Keratinocyte (primary cell): ENCODE results near the gene PANK1. TPM values are rescaled to one million over a fixed set of nuclear protein-coding genes. Genes with fewer than 3 reads are reported as not detected.

Experiments used
- DNase-seq: peaks from one replicate; pipeline ENCODE4 v3.0.0-alpha.2; 2011; ENCODE audit warnings: low read depth, missing footprints, low spot score
- FAIRE-seq: peaks from 2 replicates; lab custom pipeline; 2011; peaks lifted over from hg19 to GRCh38; lab: Jason Lieb, UNC
- H2AFZ ChIP-seq: 2 replicates; pipeline ENCODE4 v1.6.0; 2012; ENCODE audit warnings: low read length, control low read depth, inconsistent platforms; ENCODE audit not compliant: control insufficient read depth
- H3K27ac ChIP-seq: 2 replicates; pipeline ENCODE4 v1.5.1; 2011; ENCODE audit warnings: low read length; ENCODE audit not compliant: control insufficient read depth, insufficient read depth
- H3K27me3 ChIP-seq: 3 replicates; pipeline ENCODE4 v1.6.0; 2011; ENCODE audit warnings: low read length; ENCODE audit not compliant: control insufficient read depth, insufficient read depth; ENCODE audit errors: extremely low read depth
- H3K36me3 ChIP-seq, 2 experiments: 2 replicates in 1 of 2; 3 replicates in 1 of 2; pipeline ENCODE4 v1.5.1; 2011; ENCODE audit warnings: low read length in 2 of 2, mild to moderate bottlenecking in 1 of 2; ENCODE audit not compliant: control insufficient read depth in 2 of 2, insufficient read depth in 2 of 2; ENCODE audit errors: extremely low read depth in 1 of 2
- H3K4me1 ChIP-seq: 3 replicates; pipeline ENCODE4 v1.5.1; 2011; ENCODE audit warnings: low read length; ENCODE audit not compliant: control insufficient read depth, insufficient read depth; ENCODE audit errors: extremely low read depth
- H3K4me2 ChIP-seq: 3 replicates; pipeline ENCODE4 v1.6.0; 2011; ENCODE audit warnings: low read depth, low read length; ENCODE audit not compliant: control insufficient read depth, insufficient read depth; ENCODE audit errors: extremely low read depth
- H3K4me3 ChIP-seq, 3 experiments: fragments of 200-600 bp in 1 of 3; sonication (generic) in 1 of 3; 2 replicates in 2 of 3; 3 replicates in 1 of 3; pipeline ENCODE4 v1.5.1; 2011 to 2016; ENCODE audit warnings: low read length in 3 of 3, mild to moderate bottlenecking in 3 of 3, control low read depth in 2 of 3, inconsistent platforms in 1 of 3, low read depth in 1 of 3, mixed read lengths in 1 of 3, mixed run types in 1 of 3, moderate library complexity in 1 of 3; ENCODE audit not compliant: control insufficient read depth in 2 of 3, insufficient read depth in 2 of 3; ENCODE audit errors: extremely low read depth in 1 of 3
- H3K79me2 ChIP-seq: 2 replicates; pipeline ENCODE4 v1.6.0; 2012; ENCODE audit warnings: low read length; ENCODE audit not compliant: control insufficient read depth, insufficient read depth
- H3K9ac ChIP-seq: 3 replicates; pipeline ENCODE4 v1.6.0; 2011; ENCODE audit warnings: low read length; ENCODE audit not compliant: control insufficient read depth, insufficient read depth; ENCODE audit errors: extremely low read depth
- H3K9me1 ChIP-seq: 3 replicates; pipeline ENCODE4 v1.6.0; 2011; ENCODE audit warnings: low read length; ENCODE audit not compliant: control insufficient read depth, insufficient read depth; ENCODE audit errors: extremely low read depth
- H3K9me3 ChIP-seq: 2 replicates; pipeline ENCODE4 v1.5.1; 2012; ENCODE audit warnings: low read depth, low read length; ENCODE audit not compliant: control insufficient read depth
- H4K20me1 ChIP-seq: 3 replicates; pipeline ENCODE4 v1.6.0; 2011; ENCODE audit warnings: low read length; ENCODE audit not compliant: control insufficient read depth, insufficient read depth; ENCODE audit errors: extremely low read depth
- CTCF ChIP-seq, 3 experiments: IDR thresholded peaks in 1 of 3; conservative IDR thresholded peaks in 1 of 3; optimal IDR thresholded peaks in 1 of 3; 2 replicates in 2 of 3; 3 replicates in 1 of 3; pipeline versions ENCODE3 to v1.5.1; 2011; ENCODE audit warnings: low read length in 3 of 3, mild to moderate bottlenecking in 3 of 3, moderate library complexity in 2 of 3, control low read depth in 1 of 3, inconsistent platforms in 1 of 3; ENCODE audit not compliant: insufficient read depth in 2 of 3; ENCODE audit errors: extremely low read depth in 1 of 3
- EZH2 ChIP-seq: IDR thresholded peaks from one replicate; pipeline ENCODE4 v1.6.1; 2012; ENCODE audit warnings: inconsistent platforms, mild to moderate bottlenecking, low read length, moderate library complexity
- dilution Hi-C: fragments of 300-500 bp; cut with MboI; formaldehyde crosslinking; loops from one replicate; pipeline ENCODE4 v1.7.0; 2020; ENCODE audit warnings: low sequenced_read_pairs; ENCODE audit not compliant: extremely low pct_ligation_motif_present
- polyA plus RNA-seq, 5 experiments: library from polyadenylated mRNA; depleted of rRNA in 3 of 5; stranded (reverse) in 3 of 5; stranded (forward) in 1 of 5; unstranded in 1 of 5; fragments of >200 nt; gene quantifications; 1 replicate in 1 of 5; 2 replicates in 3 of 5; 3 replicates in 1 of 5; pipeline versions ENCODE4 v1.2.1 to v1.2.3, GENCODE V29; 2011 to 2012; ENCODE audit warnings: missing spikeins in 2 of 5, low read depth in 1 of 5, low replicate concordance in 1 of 5

Gene PANK1
- polyA plus RNA-seq, 1 donor (not counting 4 experiments of a cell fraction or from before 2014, with no cell fraction given), result 9.5 TPM

- H4K20me1 ChIP-seq, result no peaks in the 10 kb centered on the region
- H3K36me3 ChIP-seq, result peaks cover 0 to 6% of the 10 kb centered on the region in 2 experiments
- no peak overlapping the region for H3K4me3 ChIP-seq
- H3K9me3 ChIP-seq, result no peaks in the 10 kb centered on the region
- H3K27me3 ChIP-seq, result no peaks in the 10 kb centered on the region
- DNase-seq (no peak), FAIRE-seq (no peak)
- no peak overlapping the region for H3K27ac ChIP-seq
- H2AFZ ChIP-seq, result no peak overlapping the region
- TF ChIP-seq CTCF (optimal IDR thresholded peaks at IDR 0.05 in 1 of 3, IDR thresholded peaks at IDR 0.05 in 1 of 3, conservative IDR thresholded peaks at IDR 0.05 in 1 of 3; ENCODE audit: extremely low read depth in 1 of 3, insufficient read depth in 2 of 3, low read length in 3 of 3) (no peak), EZH2 (no peak)
- no peak overlapping the region for H3K4me2 ChIP-seq
- H3K9me1 ChIP-seq, result no peaks in the 10 kb centered on the region
- dilution Hi-C loops, result no loop called here
- H3K79me2 ChIP-seq, result no peaks in the 10 kb centered on the region
- no peaks in the 10 kb centered on the region for H3K4me1 ChIP-seq
- H3K9ac ChIP-seq, result no peak overlapping the region
These were observed 35.2 kb downstream of the PANK1 start for GRCh38 chr10:89609833-89610346.

DNA sequence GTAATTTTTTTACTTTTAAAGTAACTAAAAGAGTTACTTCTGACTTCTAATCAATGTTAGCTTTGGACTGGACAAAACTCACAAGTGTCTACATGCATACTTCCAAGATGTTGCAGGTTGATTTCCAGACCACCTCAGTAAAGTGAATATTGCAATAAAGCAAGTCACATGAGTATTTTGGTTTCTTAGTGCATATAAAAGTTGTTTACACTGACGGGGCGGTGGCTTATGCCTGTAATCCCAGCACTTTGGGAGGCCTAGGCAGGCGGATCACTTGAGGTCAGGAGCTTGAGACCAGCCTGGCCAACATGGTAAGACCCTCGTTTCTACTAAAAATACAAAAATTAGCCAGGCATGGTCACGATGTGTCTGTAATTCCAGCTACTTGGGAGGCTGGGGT, 40.8 kb downstream of the PANK1 start:
- DNase-seq (no peak), FAIRE-seq (no peak)
- Histone ChIP-seq H3K9me1 (peaks cover 2% of the 10 kb centered on the region), H3K4me3 (no peak overlapping the region), H3K4me1 (no peaks in the 10 kb centered on the region), H3K9ac (no peak overlapping the region), H4K20me1 (no peaks in the 10 kb centered on the region), H2AFZ (no peak overlapping the region), H3K9me3 (no peaks in the 10 kb centered on the region), H3K27ac (no peak overlapping the region), H3K27me3 (no peaks in the 10 kb centered on the region), H3K79me2 (no peaks in the 10 kb centered on the region), H3K36me3 (peaks cover 3 to 6% of the 10 kb centered on the region in 2 experiments), H3K4me2 (no peak overlapping the region)
- TF ChIP-seq EZH2 (no peak), CTCF (optimal IDR thresholded peaks at IDR 0.05 in 1 of 3, IDR thresholded peaks at IDR 0.05 in 1 of 3, conservative IDR thresholded peaks at IDR 0.05 in 1 of 3; ENCODE audit: extremely low read depth in 1 of 3, insufficient read depth in 2 of 3, low read length in 3 of 3) (no peak)
- dilution Hi-C loops, result no loop called here
